ENCODE measurements around the gene PTPRA.

DNA sequence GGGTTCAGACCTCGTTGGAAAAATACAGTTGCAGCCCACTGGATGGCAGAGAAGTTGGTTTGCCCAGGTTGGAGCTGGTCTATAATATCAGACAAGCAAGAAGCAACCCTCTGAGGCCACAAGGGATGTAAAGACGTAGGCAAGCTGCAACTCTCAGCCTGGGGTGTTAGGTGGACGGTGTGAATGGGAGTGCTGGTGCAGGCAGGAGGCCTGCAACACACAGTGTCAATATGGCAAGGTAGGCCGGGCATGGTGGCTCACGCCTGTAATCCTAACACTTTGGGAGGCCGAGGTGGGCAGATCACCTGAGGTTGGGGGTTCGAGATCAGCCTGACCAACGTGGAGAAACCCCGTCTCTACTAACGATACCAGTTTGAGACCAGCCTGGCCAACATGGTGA is 22.2 kb upstream of the PTPRA start:
- TF ChIP-seq POLR2A (IDR thresholded peaks at IDR 0.05), result no peak
- TF ChIP-seq, protein P1, sequence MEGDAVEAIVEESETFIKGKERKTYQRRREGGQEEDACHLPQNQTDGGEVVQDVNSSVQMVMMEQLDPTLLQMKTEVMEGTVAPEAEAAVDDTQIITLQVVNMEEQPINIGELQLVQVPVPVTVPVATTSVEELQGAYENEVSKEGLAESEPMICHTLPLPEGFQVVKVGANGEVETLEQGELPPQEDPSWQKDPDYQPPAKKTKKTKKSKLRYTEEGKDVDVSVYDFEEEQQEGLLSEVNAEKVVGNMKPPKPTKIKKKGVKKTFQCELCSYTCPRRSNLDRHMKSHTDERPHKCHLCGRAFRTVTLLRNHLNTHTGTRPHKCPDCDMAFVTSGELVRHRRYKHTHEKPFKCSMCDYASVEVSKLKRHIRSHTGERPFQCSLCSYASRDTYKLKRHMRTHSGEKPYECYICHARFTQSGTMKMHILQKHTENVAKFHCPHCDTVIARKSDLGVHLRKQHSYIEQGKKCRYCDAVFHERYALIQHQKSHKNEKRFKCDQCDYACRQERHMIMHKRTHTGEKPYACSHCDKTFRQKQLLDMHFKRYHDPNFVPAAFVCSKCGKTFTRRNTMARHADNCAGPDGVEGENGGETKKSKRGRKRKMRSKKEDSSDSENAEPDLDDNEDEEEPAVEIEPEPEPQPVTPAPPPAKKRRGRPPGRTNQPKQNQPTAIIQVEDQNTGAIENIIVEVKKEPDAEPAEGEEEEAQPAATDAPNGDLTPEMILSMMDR (IDR thresholded peaks at IDR 0.05), result no peak
